ENCODE data around the gene WAC. TPM values are rescaled to one million over a fixed set of nuclear protein-coding genes. Genes with fewer than 3 reads are reported as not detected.

Gene WAC
- total and polyA plus RNA-seq, 2 experiments from 2014 or later: 59.4 to 116 TPM

GRCh38 chr10:28492116-28492920 is 40.6 kb upstream of the WAC start:
- no peaks in the 10 kb centered on the region for H3K27me3 ChIP-seq (ENCODE audit: insufficient read depth)
- H3K4me2 ChIP-seq: no peak overlapping the region
- H3K27ac ChIP-seq (ENCODE audit: low read depth): no peak overlapping the region
- no peaks in the 10 kb centered on the region for H3K79me2 ChIP-seq (replicated peaks; ENCODE audit: insufficient read depth)
- H3K36me3 Mint-ChIP-seq (ENCODE audit: low read depth): no peaks in the 10 kb centered on the region
- H3K9me2 ChIP-seq (ENCODE audit: insufficient read depth): no peaks in the 10 kb centered on the region
- H3F3A ChIP-seq (replicated peaks; ENCODE audit: low read depth): no peaks in the 10 kb centered on the region
- H3K27ac Mint-ChIP-seq: no peak overlapping the region
- ATAC-seq (no peak), DNase-seq (ENCODE audit: low spot score) (no peak)
- H3K4me3 ChIP-seq: no peak overlapping the region
- H3K4me3 Mint-ChIP-seq: no peak overlapping the region
- TF ChIP-seq EZH2 (IDR thresholded peaks at IDR 0.05; ENCODE audit: low read depth, unreplicated experiment) (no peak), CTCF (conservative IDR thresholded peaks at IDR 0.05; ENCODE audit: low read depth in 2 of 2) (no peak), ZNF114 (CRISPR knock-in tag; IDR thresholded peaks at IDR 0.05) (no peak)
- 0 out of 2 replicates have a peak, but pooled peaks cover 3% of the 10 kb centered on the region for H3K4me1 ChIP-seq (ENCODE audit: insufficient read depth)
- H3K36me3 ChIP-seq (ENCODE audit: insufficient read depth): no peaks in the 10 kb centered on the region
- H3K4me1 Mint-ChIP-seq: no peaks in the 10 kb centered on the region
- no peaks in the 10 kb centered on the region; the same call in 2 of the 3 replicates for H3K9me3 Mint-ChIP-seq
- no peak overlapping the region for H2AFZ ChIP-seq
- H3K27me3 Mint-ChIP-seq (ENCODE audit: insufficient read depth, low read depth, poor library complexity): peaks cover 7% of the 10 kb centered on the region
- no peaks in the 10 kb centered on the region for H4K20me1 ChIP-seq (replicated peaks; ENCODE audit: insufficient read depth)

- no peaks in the 10 kb centered on the region for H3K4me1 Mint-ChIP-seq
- no peak overlapping the region for H3K27ac Mint-ChIP-seq
- H3K9me2 ChIP-seq (ENCODE audit: insufficient read depth): no peaks in the 10 kb centered on the region
- no peak overlapping the region for H3K4me2 ChIP-seq
- H3K27ac ChIP-seq (ENCODE audit: low read depth): no peak overlapping the region
- H3K27me3 ChIP-seq (ENCODE audit: insufficient read depth): no peaks in the 10 kb centered on the region
- H3K9me3 Mint-ChIP-seq: no peaks in the 10 kb centered on the region
- ATAC-seq (no peak), DNase-seq (ENCODE audit: low spot score) (no peak)
- no peak overlapping the region for H3K4me3 Mint-ChIP-seq
- no peak for TF ChIP-seq CTCF (conservative IDR thresholded peaks at IDR 0.05; ENCODE audit: low read depth in 2 of 2)
- no peak for TF ChIP-seq POLR2AphosphoS5 (IDR thresholded peaks at IDR 0.05; ENCODE audit: low read depth)
- H3K36me3 ChIP-seq (ENCODE audit: insufficient read depth): no peaks in the 10 kb centered on the region
- H3F3A ChIP-seq (replicated peaks; ENCODE audit: low read depth): no peaks in the 10 kb centered on the region
- H3K36me3 Mint-ChIP-seq (ENCODE audit: low read depth): no peaks in the 10 kb centered on the region
- peaks cover 9% of the 10 kb centered on the region for H3K27me3 Mint-ChIP-seq (ENCODE audit: insufficient read depth, low read depth, poor library complexity)
- no peak overlapping the region for H3K4me3 ChIP-seq
- no peaks in the 10 kb centered on the region for H4K20me1 ChIP-seq (replicated peaks; ENCODE audit: insufficient read depth)
- H3K4me1 ChIP-seq (ENCODE audit: insufficient read depth): 0 out of 2 replicates have a peak, but pooled peaks cover 3% of the 10 kb centered on the region
- H2AFZ ChIP-seq: no peak overlapping the region
- H3K79me2 ChIP-seq (replicated peaks; ENCODE audit: insufficient read depth): no peaks in the 10 kb centered on the region
Observed at GRCh38 chr10:28494420-28494819, 38.5 kb upstream of the WAC start.

GRCh38 chr10:28495084-28495483 is 37.8 kb upstream of the WAC start:
- H3K27me3 Mint-ChIP-seq (ENCODE audit: insufficient read depth, low read depth, poor library complexity): peaks cover 8% of the 10 kb centered on the region
- ATAC-seq (no peak), DNase-seq (ENCODE audit: low spot score) (no peak)
- H3K4me3 Mint-ChIP-seq: no peak overlapping the region
- H3K36me3 ChIP-seq (ENCODE audit: insufficient read depth): no peaks in the 10 kb centered on the region
- H3K4me3 ChIP-seq: no peak overlapping the region
- H3K36me3 Mint-ChIP-seq (ENCODE audit: low read depth): no peaks in the 10 kb centered on the region
- H3K27ac ChIP-seq (ENCODE audit: low read depth): no peak overlapping the region
- no peaks in the 10 kb centered on the region for H4K20me1 ChIP-seq (replicated peaks; ENCODE audit: insufficient read depth)
- H3K79me2 ChIP-seq (replicated peaks; ENCODE audit: insufficient read depth): no peaks in the 10 kb centered on the region
- H3K4me1 Mint-ChIP-seq: peaks cover 4% of the 10 kb centered on the region; the same call in 2 of the 3 replicates
- H3K9me2 ChIP-seq (ENCODE audit: insufficient read depth): no peaks in the 10 kb centered on the region
- H3K9me3 Mint-ChIP-seq: no peaks in the 10 kb centered on the region
- TF ChIP-seq CREB1 (CRISPR knock-in tag; IDR thresholded peaks at IDR 0.05; ENCODE audit: low read depth) (no peak), ETS1 (IDR thresholded peaks at IDR 0.05) (no peak)
- no peaks in the 10 kb centered on the region for H3K27me3 ChIP-seq (ENCODE audit: insufficient read depth)
- peaks cover 3% of the 10 kb centered on the region for H3K4me1 ChIP-seq (ENCODE audit: insufficient read depth)
- H2AFZ ChIP-seq: no peak overlapping the region
- H3F3A ChIP-seq (replicated peaks; ENCODE audit: low read depth): no peaks in the 10 kb centered on the region
- no peak overlapping the region for H3K27ac Mint-ChIP-seq
- no peak overlapping the region for H3K4me2 ChIP-seq
